K562 (cell line): ENCODE measurements around the gene KIF6. TPM values are rescaled to one million over a fixed set of nuclear protein-coding genes. Genes with fewer than 3 reads are reported as not detected.

Experiments used
- ATAC-seq: fragments of 200-7000 bp; cut with Tn5 transposase; 3 replicates; pipeline ENCODE4 v1.9.1; 2020; ENCODE audit warnings: moderate library complexity
- BruUV-seq: library from RNA; stranded (reverse); fragments of 400-500 nt; replicated peaks from 2 replicates; lab custom pipeline; 2021; lab: Mats Ljungman, UMichigan
- CTCF ChIA-PET: fragments of 300-600 bp; formaldehyde crosslinking; extraction: SDS; loops from one replicate; lab custom pipeline; 2021; ENCODE audit warnings: low intra/inter-chr PET ratio; lab: Yijun Ruan, JAX
- POLR2A ChIA-PET: fragments of 300-600, 350-650 bp; sonication (Branson Sonifier 250); formaldehyde crosslinking; extraction: SDS; loops from one replicate; lab custom pipeline; 2021; ENCODE audit warnings: antibody characterized with exemption, inconsistent platforms; lab: Yijun Ruan, JAX
- DNase-seq, 4 experiments: peaks; one replicate each; pipeline versions ENCODE4 v3.0.0 to v3.0.0-alpha.2; 2011 to 2018; ENCODE audit warnings: low spot score in 3 of 4, mixed read lengths in 3 of 4; ENCODE audit errors: extremely low read depth in 1 of 4
- FAIRE-seq: peaks from 2 replicates; lab custom pipeline; 2011; peaks lifted over from hg19 to GRCh38; lab: Jason Lieb, UNC
- H2AFZ ChIP-seq: 2 replicates; pipeline ENCODE4 v1.6.0; 2011; ENCODE audit warnings: low read depth, low read length, control low read depth, inconsistent platforms
- H3K27ac ChIP-seq: fragments of 200-600 bp; 3 replicates; pipeline ENCODE4 v1.8.0; 2011; ENCODE audit warnings: low read depth, mild to moderate bottlenecking, control low read depth, inconsistent platforms, low read length, moderate library complexity, mixed read lengths; ENCODE audit errors: extremely low read depth
- H3K27me3 ChIP-seq, 2 experiments: fragments of 300-600 bp in 1 of 2; 2 replicates in 1 of 2; 3 replicates in 1 of 2; pipeline versions ENCODE4 v1.6.0 to v1.8.0; 2011; ENCODE audit warnings: inconsistent platforms in 2 of 2, low read length in 2 of 2, mild to moderate bottlenecking in 1 of 2, mixed read lengths in 1 of 2, moderate library complexity in 1 of 2; ENCODE audit not compliant: control insufficient read depth in 2 of 2, insufficient read depth in 2 of 2
- H3K36me3 ChIP-seq: fragments of 300-600 bp; 3 replicates; pipeline ENCODE4 v1.8.0; 2011; ENCODE audit warnings: mild to moderate bottlenecking, low read length, inconsistent platforms; ENCODE audit not compliant: control insufficient read depth, insufficient read depth
- H3K4me1 ChIP-seq, 2 experiments: fragments of 200-600 bp in 1 of 2; replicated peaks in 1 of 2; 2 replicates in 1 of 2; 3 replicates in 1 of 2; pipeline versions ENCODE4 v1.5.1 to v1.8.0; 2011; ENCODE audit warnings: inconsistent platforms in 2 of 2, low read length in 2 of 2, mild to moderate bottlenecking in 1 of 2, mixed read lengths in 1 of 2, moderate library complexity in 1 of 2; ENCODE audit not compliant: control insufficient read depth in 2 of 2, insufficient read depth in 2 of 2
- H3K4me2 ChIP-seq: 2 replicates; pipeline ENCODE4 v1.6.1; 2011; ENCODE audit warnings: low read length, control low read depth, inconsistent platforms, mixed read lengths; ENCODE audit not compliant: insufficient read depth
- H3K4me3 ChIP-seq: fragments of 200-600 bp; sonication (generic), shearing (Covaris generic); 2 replicates; pipeline ENCODE4 v1.5.1; 2016; ENCODE audit warnings: control low read depth, inconsistent platforms
- H3K79me2 ChIP-seq: fragments of 200-600 bp; 3 replicates; pipeline ENCODE4 v1.8.0; 2011; ENCODE audit warnings: low read length, inconsistent platforms; ENCODE audit not compliant: control insufficient read depth, insufficient read depth
- H3K9ac ChIP-seq, 2 experiments: 2 replicates each; pipeline versions ENCODE4 v1.6.0 to v1.6.1; 2011; ENCODE audit warnings: low read depth in 2 of 2, low read length in 2 of 2, control low read depth in 1 of 2, inconsistent platforms in 1 of 2, mild to moderate bottlenecking in 1 of 2, mixed read lengths in 1 of 2; ENCODE audit not compliant: insufficient read depth in 1 of 2
- H3K9me1 ChIP-seq: one replicate; pipeline ENCODE4 v1.6.0; 2011; ENCODE audit warnings: inconsistent platforms, mild to moderate bottlenecking, low read length, moderate library complexity; ENCODE audit not compliant: control insufficient read depth, insufficient read depth
- H3K9me3 ChIP-seq: replicated peaks from 2 replicates; pipeline ENCODE4 v1.5.1; 2011; ENCODE audit warnings: low read depth, low read length, inconsistent platforms; ENCODE audit not compliant: control insufficient read depth, insufficient read depth
- H4K20me1 ChIP-seq: replicated peaks from 2 replicates; pipeline ENCODE4 v1.6.1; 2011; ENCODE audit warnings: low read length, inconsistent platforms, mixed read lengths; ENCODE audit not compliant: control insufficient read depth, insufficient read depth
- NFATC3 ChIP-seq: fragments of 450-650 bp; IDR thresholded peaks from 2 replicates; pipeline ENCODE4 v1.6.1; 2017; ENCODE audit warnings: mild to moderate bottlenecking
- TAF15 ChIP-seq: fragments of 200-400 bp; formaldehyde crosslinking; IDR thresholded peaks from 2 replicates; pipeline ENCODE4 v1.6.1; 2017; ENCODE audit warnings: mild to moderate bottlenecking, low read depth, low read length, moderate library complexity
- ZFP1 ChIP-seq: fragments of 450-650 bp; formaldehyde crosslinking; IDR thresholded peaks from 2 replicates; pipeline ENCODE4 v1.4.0; 2020; ENCODE audit warnings: mild to moderate bottlenecking, mixed read lengths
- ZNF253 ChIP-seq: fragments of 250-450 bp; sonication (Bioruptor Pico); conservative IDR thresholded peaks from 2 replicates; pipeline ENCODE4 v1.6.1; 2021; ENCODE audit warnings: mild to moderate bottlenecking
- ZNF696 ChIP-seq: fragments of 250-450 bp; sonication (Bioruptor Pico); conservative IDR thresholded peaks from 2 replicates; pipeline ENCODE4 v1.4.0; 2020; ENCODE audit warnings: mild to moderate bottlenecking, moderate library complexity
- WGBS: fragments of 100-300 bp; shearing (Covaris generic); methylation state at CpG from one replicate; pipeline ENCODE4 v1.1.6; 2016; ENCODE audit warnings: low coverage, mixed read lengths; ENCODE audit not compliant: insufficient coverage; ENCODE audit errors: missing lambda C conversion rate; 5-methylcytosine and 5-hydroxymethylcytosine counted together
- in situ Hi-C: fragments of 300-500 bp; cut with MboI; formaldehyde crosslinking; loops from 4 replicates; pipeline ENCODE4 v1.15.0; 2018; ENCODE audit warnings: inconsistent platforms, mixed read lengths
- intact Hi-C: fragments of 100-400 bp; cut with micrococcal nuclease; formaldehyde crosslinking; loops from 2 replicates; pipeline ENCODE4 v1.14.2; 2022
- polyA plus RNA-seq, 8 experiments: library from polyadenylated mRNA; depleted of rRNA in 4 of 8; stranded (reverse) in 5 of 8; unstranded in 3 of 8; fragments of >200 nt; fragmentation: Nextera tagmentation in 2 of 8; fragmentation: Illumina TruSeq in 1 of 8; extraction: Ambion mirVana in 2 of 8; extraction: Trizol in 1 of 8; gene quantifications; 2 replicates each; pipeline versions ENCODE4 v1.2.1 to v1.2.3, GENCODE V29; 2011 to 2014; ENCODE audit warnings: inconsistent platforms in 1 of 8, missing spikeins in 1 of 8
- total RNA-seq, 7 experiments: library from RNA; depleted of rRNA in 6 of 7; stranded (reverse); fragments of >200 nt in 6 of 7; fragmentation: Illumina TruSeq in 2 of 7; extraction: Trizol in 2 of 7; gene quantifications; 2 replicates each; pipeline versions ENCODE4 v1.2.1 to v1.2.3, GENCODE V29; 2011 to 2021; ENCODE audit warnings: low replicate concordance in 1 of 7
- TF ChIP-seq, protein P1 (sequence below): fragments of 450-650 bp; IDR thresholded peaks from 2 replicates; pipeline ENCODE4 v1.6.1; 2017; ENCODE audit warnings: antibody characterized with exemption, mild to moderate bottlenecking

The KIF6 gene
- total and polyA plus RNA-seq, 9 of the 15 experiments (the other 6 are each of a cell fraction or from before 2014, with no cell fraction given), result not detected

- no peak overlapping the region for H2AFZ ChIP-seq
- no TSS peak for BruUV-seq
- H3K79me2 ChIP-seq, result no peaks in the 10 kb centered on the region
- no peak overlapping the region for H3K4me3 ChIP-seq
- no peak for DNase-seq
- H3K36me3 ChIP-seq, result no peaks in the 10 kb centered on the region
- intact Hi-C loops, result no loop called here
- no peaks in the 10 kb centered on the region for H3K9me1 ChIP-seq
- H3K9ac ChIP-seq, result no peak overlapping the region
- no peak overlapping the region for H3K27ac ChIP-seq
- in situ Hi-C loops, result no loop called here
- CTCF ChIA-PET, result no interaction called here
- no peaks in the 10 kb centered on the region for H4K20me1 ChIP-seq
- ATAC-seq, result no peak
- no peak for FAIRE-seq
- H3K9me3 ChIP-seq, result no peaks in the 10 kb centered on the region
- H3K4me1 ChIP-seq, result no peaks in the 10 kb centered on the region
- TF ChIP-seq TAF15, result no peak
- TF ChIP-seq, protein P1, sequence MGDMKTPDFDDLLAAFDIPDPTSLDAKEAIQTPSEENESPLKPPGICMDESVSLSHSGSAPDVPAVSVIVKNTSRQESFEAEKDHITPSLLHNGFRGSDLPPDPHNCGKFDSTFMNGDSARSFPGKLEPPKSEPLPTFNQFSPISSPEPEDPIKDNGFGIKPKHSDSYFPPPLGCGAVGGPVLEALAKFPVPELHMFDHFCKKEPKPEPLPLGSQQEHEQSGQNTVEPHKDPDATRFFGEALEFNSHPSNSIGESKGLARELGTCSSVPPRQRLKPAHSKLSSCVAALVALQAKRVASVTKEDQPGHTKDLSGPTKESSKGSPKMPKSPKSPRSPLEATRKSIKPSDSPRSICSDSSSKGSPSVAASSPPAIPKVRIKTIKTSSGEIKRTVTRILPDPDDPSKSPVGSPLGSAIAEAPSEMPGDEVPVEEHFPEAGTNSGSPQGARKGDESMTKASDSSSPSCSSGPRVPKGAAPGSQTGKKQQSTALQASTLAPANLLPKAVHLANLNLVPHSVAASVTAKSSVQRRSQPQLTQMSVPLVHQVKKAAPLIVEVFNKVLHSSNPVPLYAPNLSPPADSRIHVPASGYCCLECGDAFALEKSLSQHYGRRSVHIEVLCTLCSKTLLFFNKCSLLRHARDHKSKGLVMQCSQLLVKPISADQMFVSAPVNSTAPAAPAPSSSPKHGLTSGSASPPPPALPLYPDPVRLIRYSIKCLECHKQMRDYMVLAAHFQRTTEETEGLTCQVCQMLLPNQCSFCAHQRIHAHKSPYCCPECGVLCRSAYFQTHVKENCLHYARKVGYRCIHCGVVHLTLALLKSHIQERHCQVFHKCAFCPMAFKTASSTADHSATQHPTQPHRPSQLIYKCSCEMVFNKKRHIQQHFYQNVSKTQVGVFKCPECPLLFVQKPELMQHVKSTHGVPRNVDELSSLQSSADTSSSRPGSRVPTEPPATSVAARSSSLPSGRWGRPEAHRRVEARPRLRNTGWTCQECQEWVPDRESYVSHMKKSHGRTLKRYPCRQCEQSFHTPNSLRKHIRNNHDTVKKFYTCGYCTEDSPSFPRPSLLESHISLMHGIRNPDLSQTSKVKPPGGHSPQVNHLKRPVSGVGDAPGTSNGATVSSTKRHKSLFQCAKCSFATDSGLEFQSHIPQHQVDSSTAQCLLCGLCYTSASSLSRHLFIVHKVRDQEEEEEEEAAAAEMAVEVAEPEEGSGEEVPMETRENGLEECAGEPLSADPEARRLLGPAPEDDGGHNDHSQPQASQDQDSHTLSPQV, result no peak
- TF ChIP-seq NFATC3, result no peak
- no peak for TF ChIP-seq ZNF696 (CRISPR knock-in tag)
- no peak for TF ChIP-seq ZFP1
- TF ChIP-seq ZNF253 (CRISPR knock-in tag), result no peak
- TF ChIP-seq, all 486 proteins: peak for 0
- under 1% methylated on average over 6 of the region's 6 CpGs for WGBS
- POLR2A ChIA-PET, result no interaction called here
- Histone ChIP-seq H3K27me3 (peaks cover 9 to 32% of the 10 kb centered on the region in 2 experiments; a peak in 3 of 5 replicates), H3K4me2 (no peak overlapping the region)
These were observed 299.7 kb downstream of the KIF6 start for GRCh38 chr6:39425346-39426072.
